A673 (cell line): ENCODE results near the gene KDF1.

Source experiments
- CTCF ChIP-seq: fragments of 300-800, 200-600 bp; sonication (generic); conservative IDR thresholded peaks from 2 replicates; pipeline ENCODE4 v1.5.1; 2017; ENCODE audit warnings: low read depth, mild to moderate bottlenecking, antibody characterized with exemption, low read length, moderate library complexity, mixed read lengths
- EZH2 ChIP-seq: fragments of 200-600 bp; sonication (generic); IDR thresholded peaks from 2 replicates; pipeline ENCODE4 v1.6.1; 2017; ENCODE audit warnings: borderline replicate concordance, low read depth, mild to moderate bottlenecking, mixed read lengths, antibody characterized with exemption, low read length; ENCODE audit not compliant: poor library complexity, severe bottlenecking

GRCh38 chr1:27006683-27007082, 46.4 kb upstream of the KDF1 start:
- TF ChIP-seq CTCF (no peak), EZH2 (no peak)
